ENCODE data around the gene CIC. TPM values are rescaled to one million over a fixed set of nuclear protein-coding genes. Genes with fewer than 3 reads are reported as not detected.

CIC gene
- total RNA-seq, 1 donor from 2014 or later = 31.4 TPM

- ATAC-seq = no peak
Observed at GRCh38 chr19:42290136-42290522, 21.1 kb downstream of the CIC start.

GRCh38 chr19:42290523-42291434 lies 21.7 kb downstream of the CIC start:
- ATAC-seq = no peak

- no peak for ATAC-seq
Observed at GRCh38 chr19:42291435-42291810, 22.4 kb downstream of the CIC start.

GRCh38 chr19:42292042-42292960 lies 23.2 kb downstream of the CIC start:
- ATAC-seq = no peak

GRCh38 chr19:42292963-42293362 lies 23.9 kb downstream of the CIC start:
- no peak for ATAC-seq

GRCh38 chr19:42293540-42293939 lies 24.5 kb downstream of the CIC start:
- ATAC-seq = no peak

GRCh38 chr19:42293948-42294347 lies 24.9 kb downstream of the CIC start:
- no peak for ATAC-seq

- no peak for ATAC-seq
Observed at GRCh38 chr19:42294471-42295137, 25.6 kb downstream of the CIC start.

GRCh38 chr19:42295342-42295741 lies 26.3 kb downstream of the CIC start:
- ATAC-seq = no peak

- peak; percentile 71 for ATAC-seq
Observed at GRCh38 chr19:42295831-42296525, 26.9 kb downstream of the CIC start.

GRCh38 chr19:42297039-42297438 lies 28.0 kb downstream of the CIC start:
- no peak for ATAC-seq

GRCh38 chr19:42301646-42302203 lies 32.7 kb downstream of the CIC start, which contains the start of gene PRR19:
Gene PRR19 (plus strand): TSS chr19:42302132. CDS start chr19:42309585, 7,453 bp downstream.
- peak; percentile 17 for ATAC-seq

- ATAC-seq = no peak
Observed at GRCh38 chr19:42303101-42303464, 34.0 kb downstream of the CIC start.

- no peak for ATAC-seq
Observed at GRCh38 chr19:42303876-42304275, 34.8 kb downstream of the CIC start.

- no peak for ATAC-seq
Observed at GRCh38 chr19:42306646-42307045, 37.6 kb downstream of the CIC start.

GRCh38 chr19:42309686-42310085 lies 40.6 kb downstream of the CIC start:
- ATAC-seq = no peak

GRCh38 chr19:42311657-42312056 lies 42.6 kb downstream of the CIC start:
- ATAC-seq = no peak

GRCh38 chr19:42312370-42312769 lies 43.3 kb downstream of the CIC start:
- no peak for ATAC-seq

- peak; percentile 40 for ATAC-seq
Observed at GRCh38 chr19:42313096-42313839, 44.2 kb downstream of the CIC start, which contains the start of gene TMEM145. Gene TMEM145 (plus strand): TSS chr19:42313309. CDS start chr19:42313377, 68 bp downstream.

- no peak for ATAC-seq
Observed at GRCh38 chr19:42313840-42314755, 45.0 kb downstream of the CIC start.

All from esophagus mucosa (tissue), 1 donor.